ENCODE results near the gene MCCC2.

GRCh38 chr5:71705421-71705820 is 118.3 kb downstream of the MCCC2 start:
- no peak for TF ChIP-seq FOXM1 (IDR thresholded peaks at IDR 0.05; ENCODE audit: borderline replicate concordance, low read depth)
- TF ChIP-seq TAF1 (IDR thresholded peaks at IDR 0.05; ENCODE audit: low read depth) = no peak
- no peak for TF ChIP-seq ZBTB7A (IDR thresholded peaks at IDR 0.05; ENCODE audit: low read depth)
- TF ChIP-seq NFIC (IDR thresholded peaks at IDR 0.05) = no peak
- TF ChIP-seq TEAD4 (IDR thresholded peaks at IDR 0.05) = no peak
- no peak for TF ChIP-seq RAD21 (IDR thresholded peaks at IDR 0.05; ENCODE audit: low read depth)
- no peak for TF ChIP-seq EP300 (IDR thresholded peaks at IDR 0.05; ENCODE audit: borderline replicate concordance)
- no peak for TF ChIP-seq EGR1 (IDR thresholded peaks at IDR 0.05)
- TF ChIP-seq YY1 (IDR thresholded peaks at IDR 0.05; ENCODE audit: low read depth) = no peak
- no peak for TF ChIP-seq TCF12 (IDR thresholded peaks at IDR 0.05; ENCODE audit: low read depth)
- TF ChIP-seq, protein P1, sequence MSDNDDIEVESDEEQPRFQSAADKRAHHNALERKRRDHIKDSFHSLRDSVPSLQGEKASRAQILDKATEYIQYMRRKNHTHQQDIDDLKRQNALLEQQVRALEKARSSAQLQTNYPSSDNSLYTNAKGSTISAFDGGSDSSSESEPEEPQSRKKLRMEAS (IDR thresholded peaks at IDR 0.05) = no peak
